ENCODE measurements around the gene JMJD1C. TPM values are rescaled to one million over a fixed set of nuclear protein-coding genes. Genes with fewer than 3 reads are reported as not detected.
"Not testable (repeated sequence)": the region's sequence is repeated elsewhere in the genome, so short reads cannot be mapped to it uniquely, and the experiment has no call there.

JMJD1C gene
- total RNA-seq, 2 donors from 2014 or later = 68.7 to 74.5 TPM

GRCh38 chr10:63493004-63493403 lies 27.2 kb upstream of the JMJD1C start:
- no peaks in the 10 kb centered on the region for H3K9me3 Mint-ChIP-seq
- no peak overlapping the region for H3K27ac Mint-ChIP-seq
- no peaks in the 10 kb centered on the region for H3K4me1 Mint-ChIP-seq
- no peaks in the 10 kb centered on the region for H3K27me3 Mint-ChIP-seq
- H3K4me3 Mint-ChIP-seq = no peak overlapping the region
- H3K36me3 Mint-ChIP-seq (ENCODE audit: low read depth) = no peaks in the 10 kb centered on the region
- ATAC-seq (replicated peaks) = no peak

GRCh38 chr10:63492317-63492690 lies 26.5 kb upstream of the JMJD1C start:
- not testable (repeated sequence) for H3K9me3 Mint-ChIP-seq; H3K36me3 Mint-ChIP-seq (ENCODE audit: low read depth); H3K27ac Mint-ChIP-seq; H3K4me1 Mint-ChIP-seq; ATAC-seq (replicated peaks); H3K27me3 Mint-ChIP-seq; H3K4me3 Mint-ChIP-seq

- no peaks in the 10 kb centered on the region for H3K36me3 Mint-ChIP-seq (ENCODE audit: low read depth)
- H3K27me3 Mint-ChIP-seq = no peaks in the 10 kb centered on the region
- H3K4me3 Mint-ChIP-seq = no peak overlapping the region
- no peak overlapping the region for H3K27ac Mint-ChIP-seq
- no peaks in the 10 kb centered on the region for H3K4me1 Mint-ChIP-seq
- H3K9me3 Mint-ChIP-seq = no peaks in the 10 kb centered on the region
- no peak for ATAC-seq (replicated peaks)
Observed at GRCh38 chr10:63491588-63492316, 26.0 kb upstream of the JMJD1C start.

- Mint-ChIP-seq H3K27me3 (no peaks in the 10 kb centered on the region), H3K9me3 (no peaks in the 10 kb centered on the region), H3K4me1 (no peaks in the 10 kb centered on the region), H3K27ac (no peak overlapping the region), H3K36me3 (ENCODE audit: low read depth) (no peaks in the 10 kb centered on the region), H3K4me3 (no peak overlapping the region)
- no peak for ATAC-seq (replicated peaks)
Observed at GRCh38 chr10:63489838-63490237, 24.1 kb upstream of the JMJD1C start.

GRCh38 chr10:63487990-63488389 lies 22.2 kb upstream of the JMJD1C start:
- no peaks in the 10 kb centered on the region for H3K36me3 Mint-ChIP-seq (ENCODE audit: low read depth)
- no peak for ATAC-seq (replicated peaks)
- no peaks in the 10 kb centered on the region for H3K9me3 Mint-ChIP-seq
- no peak overlapping the region for H3K27ac Mint-ChIP-seq
- no peak overlapping the region for H3K4me3 Mint-ChIP-seq
- H3K4me1 Mint-ChIP-seq = no peaks in the 10 kb centered on the region
- H3K27me3 Mint-ChIP-seq = no peaks in the 10 kb centered on the region

- H3K27me3 Mint-ChIP-seq = no peaks in the 10 kb centered on the region
- H3K9me3 Mint-ChIP-seq = no peaks in the 10 kb centered on the region
- no peak overlapping the region for H3K27ac Mint-ChIP-seq
- no peak for ATAC-seq (replicated peaks)
- no peaks in the 10 kb centered on the region for H3K4me1 Mint-ChIP-seq
- H3K4me3 Mint-ChIP-seq = no peak overlapping the region
- H3K36me3 Mint-ChIP-seq (ENCODE audit: low read depth) = no peaks in the 10 kb centered on the region
Observed at GRCh38 chr10:63483983-63484382, 18.2 kb upstream of the JMJD1C start.

GRCh38 chr10:63481815-63482421 lies 16.1 kb upstream of the JMJD1C start:
- peak overlapping the region; percentile 37 for H3K4me3 Mint-ChIP-seq
- no peaks in the 10 kb centered on the region for H3K27me3 Mint-ChIP-seq
- H3K4me1 Mint-ChIP-seq = peaks cover 12% of the 10 kb centered on the region
- H3K36me3 Mint-ChIP-seq (ENCODE audit: low read depth) = no peaks in the 10 kb centered on the region
- H3K27ac Mint-ChIP-seq = peak overlapping the region; percentile 62
- no peak for ATAC-seq (replicated peaks)
- no peaks in the 10 kb centered on the region for H3K9me3 Mint-ChIP-seq

- ATAC-seq (replicated peaks) = no peak
- Mint-ChIP-seq H3K9me3 (no peaks in the 10 kb centered on the region), H3K36me3 (ENCODE audit: low read depth) (no peaks in the 10 kb centered on the region), H3K27me3 (no peaks in the 10 kb centered on the region), H3K4me1 (peaks cover 17% of the 10 kb centered on the region), H3K4me3 (no peak overlapping the region), H3K27ac (no peak overlapping the region)
Observed at GRCh38 chr10:63480237-63480636, 14.5 kb upstream of the JMJD1C start.

GRCh38 chr10:63478564-63478963 lies 12.8 kb upstream of the JMJD1C start:
- H3K27ac Mint-ChIP-seq = no peak overlapping the region
- H3K4me1 Mint-ChIP-seq = peaks cover 23% of the 10 kb centered on the region
- H3K27me3 Mint-ChIP-seq = no peaks in the 10 kb centered on the region
- H3K9me3 Mint-ChIP-seq = no peaks in the 10 kb centered on the region
- no peaks in the 10 kb centered on the region for H3K36me3 Mint-ChIP-seq (ENCODE audit: low read depth)
- H3K4me3 Mint-ChIP-seq = no peak overlapping the region
- ATAC-seq (replicated peaks) = no peak

GRCh38 chr10:63477927-63478326 lies 12.2 kb upstream of the JMJD1C start:
- Mint-ChIP-seq H3K4me1 (peaks cover 23% of the 10 kb centered on the region), H3K4me3 (no peak overlapping the region), H3K27me3 (no peaks in the 10 kb centered on the region), H3K9me3 (no peaks in the 10 kb centered on the region), H3K27ac (no peak overlapping the region), H3K36me3 (ENCODE audit: low read depth) (no peaks in the 10 kb centered on the region)
- ATAC-seq (replicated peaks) = no peak

- Mint-ChIP-seq H3K4me1 (peaks cover 26% of the 10 kb centered on the region), H3K9me3 (no peaks in the 10 kb centered on the region), H3K4me3 (no peak overlapping the region), H3K36me3 (ENCODE audit: low read depth) (no peaks in the 10 kb centered on the region), H3K27me3 (no peaks in the 10 kb centered on the region), H3K27ac (no peak overlapping the region)
- no peak for ATAC-seq (replicated peaks)
Observed at GRCh38 chr10:63474488-63474887, 8.7 kb upstream of the JMJD1C start.

- Mint-ChIP-seq H3K36me3 (ENCODE audit: low read depth) (no peaks in the 10 kb centered on the region), H3K4me1 (peaks cover 19% of the 10 kb centered on the region), H3K9me3 (no peaks in the 10 kb centered on the region), H3K4me3 (no peak overlapping the region), H3K27ac (no peak overlapping the region), H3K27me3 (no peaks in the 10 kb centered on the region)
- ATAC-seq (replicated peaks) = no peak
Observed at GRCh38 chr10:63470928-63471327, 5.2 kb upstream of the JMJD1C start.

- Mint-ChIP-seq H3K36me3 (ENCODE audit: low read depth) (no peaks in the 10 kb centered on the region), H3K27me3 (no peaks in the 10 kb centered on the region), H3K4me1 (peaks cover 9% of the 10 kb centered on the region), H3K27ac (no peak overlapping the region), H3K4me3 (no peak overlapping the region), H3K9me3 (no peaks in the 10 kb centered on the region)
- no peak for ATAC-seq (replicated peaks)
Observed at GRCh38 chr10:63468947-63469346, 3.2 kb upstream of the JMJD1C start.

GRCh38 chr10:63467841-63468240 lies 2.1 kb upstream of the JMJD1C start:
- Mint-ChIP-seq H3K27me3 (no peaks in the 10 kb centered on the region), H3K9me3 (no peaks in the 10 kb centered on the region), H3K36me3 (ENCODE audit: low read depth) (no peaks in the 10 kb centered on the region), H3K4me1 (peaks cover 8% of the 10 kb centered on the region), H3K4me3 (no peak overlapping the region), H3K27ac (no peak overlapping the region)
- ATAC-seq (replicated peaks) = no peak

GRCh38 chr10:63466144-63466935 lies 563 bp upstream of the JMJD1C start:
- Mint-ChIP-seq H3K4me1 (peaks cover 8% of the 10 kb centered on the region), H3K4me3 (peak overlapping the region; percentile 95), H3K27ac (peak overlapping the region; percentile 85), H3K36me3 (ENCODE audit: low read depth) (no peaks in the 10 kb centered on the region), H3K9me3 (no peaks in the 10 kb centered on the region), H3K27me3 (no peaks in the 10 kb centered on the region)
- ATAC-seq (replicated peaks) = peak; percentile 25

Data from activated T-helper 17 cell treated with anti-CD3 and anti-CD28 coated beads, Interleukin-2, amount 50 U/mL, for 72 hours (primary cell).